SU-DHL-6 (cell line): ENCODE data around the gene IL7R.

Experiments
- CTCF ChIP-seq: fragments of 200-600 bp; sonication (generic); IDR thresholded peaks from one replicate; pipeline ENCODE4 v1.5.1; 2017; ENCODE audit warnings: antibody characterized with exemption, mild to moderate bottlenecking, low read length, moderate library complexity; ENCODE audit not compliant: insufficient read depth, poor library complexity, severe bottlenecking
- EZH2phosphoT487 ChIP-seq: fragments of 200-600 bp; sonication (generic), shearing (Covaris generic); conservative IDR thresholded peaks from 2 replicates; pipeline ENCODE4 v1.6.1; 2018; ENCODE audit warnings: mild to moderate bottlenecking, antibody characterized with exemption, low read length, moderate library complexity, mixed read lengths

GRCh38 chr5:35870605-35871004 is 13.9 kb downstream of the IL7R start:
- TF ChIP-seq CTCF (no peak), EZH2phosphoT487 (no peak)
